ENCODE results near the gene ACTR2.

Gene ACTR2

GRCh38 chr2:65278531-65278981, 50.9 kb downstream of the ACTR2 start:
- DNase-seq (ENCODE audit: low read depth, low spot score), result peak; percentile 58

GRCh38 chr2:65279756-65280155, 52.1 kb downstream of the ACTR2 start:
- no peak for DNase-seq (ENCODE audit: low read depth, low spot score)

- no peak for DNase-seq (ENCODE audit: low read depth, low spot score)
These were observed 54.2 kb downstream of the ACTR2 start for GRCh38 chr2:65281627-65282351.

- no peak for DNase-seq (ENCODE audit: low read depth, low spot score)
These were observed 54.9 kb downstream of the ACTR2 start for GRCh38 chr2:65282477-65283053.

- no peak for DNase-seq (ENCODE audit: low read depth, low spot score)
These were observed 59.7 kb downstream of the ACTR2 start for GRCh38 chr2:65287364-65287763.

- DNase-seq (ENCODE audit: low read depth, low spot score), result no peak
These were observed 63.8 kb downstream of the ACTR2 start for GRCh38 chr2:65291216-65292105.

- no peak for DNase-seq (ENCODE audit: low read depth, low spot score)
These were observed 64.4 kb downstream of the ACTR2 start for GRCh38 chr2:65292106-65292400.

- DNase-seq (ENCODE audit: low read depth, low spot score), result no peak
These were observed 64.9 kb downstream of the ACTR2 start for GRCh38 chr2:65292461-65293011.

- no peak for DNase-seq (ENCODE audit: low read depth, low spot score)
These were observed 65.7 kb downstream of the ACTR2 start for GRCh38 chr2:65293376-65293775.

- DNase-seq (ENCODE audit: low read depth, low spot score), result no peak
These were observed 66.5 kb downstream of the ACTR2 start for GRCh38 chr2:65294136-65294535.

GRCh38 chr2:65294701-65295100, 67.1 kb downstream of the ACTR2 start:
- DNase-seq (ENCODE audit: low read depth, low spot score), result no peak

GRCh38 chr2:65296971-65297370, 69.3 kb downstream of the ACTR2 start:
- no peak for DNase-seq (ENCODE audit: low read depth, low spot score)

GRCh38 chr2:65297544-65297943, 69.9 kb downstream of the ACTR2 start:
- DNase-seq (ENCODE audit: low read depth, low spot score), result no peak

- DNase-seq (ENCODE audit: low read depth, low spot score), result no peak
These were observed 70.5 kb downstream of the ACTR2 start for GRCh38 chr2:65298089-65298488.

GRCh38 chr2:65299246-65299645, 71.6 kb downstream of the ACTR2 start:
- peak; percentile 54 for DNase-seq (ENCODE audit: low read depth, low spot score)

GRCh38 chr2:65300134-65300760, 72.6 kb downstream of the ACTR2 start:
- DNase-seq (ENCODE audit: low read depth, low spot score), result peak; percentile 71

- peak; percentile 95 for DNase-seq (ENCODE audit: low read depth, low spot score)
These were observed 73.4 kb downstream of the ACTR2 start for GRCh38 chr2:65300761-65301711.

GRCh38 chr2:65305934-65306333, 78.3 kb downstream of the ACTR2 start:
- DNase-seq (ENCODE audit: low read depth, low spot score), result no peak

- no peak for DNase-seq (ENCODE audit: low read depth, low spot score)
These were observed 82.1 kb downstream of the ACTR2 start for GRCh38 chr2:65309699-65310098.

GRCh38 chr2:65311049-65311448, 83.4 kb downstream of the ACTR2 start:
- no peak for DNase-seq (ENCODE audit: low read depth, low spot score)

GRCh38 chr2:65311596-65311995, 84.0 kb downstream of the ACTR2 start:
- DNase-seq (ENCODE audit: low read depth, low spot score), result no peak
